H9 (cell line): ENCODE results near the gene SMYD2. TPM values are rescaled to one million over a fixed set of nuclear protein-coding genes. Genes with fewer than 3 reads are reported as not detected.

Source experiments
- DNase-seq: peaks from one replicate; pipeline ENCODE4 v3.0.0-alpha.2; 2017
- H2AFZ ChIP-seq: one replicate; pipeline ENCODE4 v1.6.1; 2013; ENCODE audit warnings: mild to moderate bottlenecking, low read length, control low read depth, moderate library complexity
- H2AK5ac ChIP-seq: 2 replicates; pipeline ENCODE4 v1.6.1; 2013; ENCODE audit warnings: low read length, control low read depth, mixed read lengths; ENCODE audit not compliant: insufficient read length
- H2BK120ac ChIP-seq: one replicate; pipeline ENCODE4 v1.6.1; 2013; ENCODE audit warnings: low read depth, mild to moderate bottlenecking, low read length, control low read depth, inconsistent platforms; ENCODE audit not compliant: poor library complexity, severe bottlenecking
- H2BK12ac ChIP-seq: 2 replicates; pipeline ENCODE4 v1.6.1; 2013; ENCODE audit warnings: low read length, control low read depth, mixed read lengths, low read depth; ENCODE audit not compliant: insufficient read length
- H2BK15ac ChIP-seq: 2 replicates; pipeline ENCODE4 v1.6.1; 2013; ENCODE audit warnings: low read depth, low read length, control low read depth
- H2BK20ac ChIP-seq: one replicate; pipeline ENCODE4 v1.6.1; 2013; ENCODE audit warnings: low read depth, mild to moderate bottlenecking, low read length, control low read depth, inconsistent platforms; ENCODE audit not compliant: poor library complexity, severe bottlenecking
- H2BK5ac ChIP-seq: 2 replicates; pipeline ENCODE4 v1.6.1; 2013; ENCODE audit warnings: low read length, control low read depth, mixed read lengths; ENCODE audit not compliant: insufficient read length
- H3K14ac ChIP-seq: 2 replicates; pipeline ENCODE4 v1.6.1; 2013; ENCODE audit warnings: low read length, control low read depth; ENCODE audit not compliant: insufficient read depth
- H3K18ac ChIP-seq: 2 replicates; pipeline ENCODE4 v1.6.1; 2013; ENCODE audit warnings: low read depth, mild to moderate bottlenecking, mixed read lengths, low read length, control low read depth; ENCODE audit not compliant: insufficient read length
- H3K23ac ChIP-seq: 2 replicates; pipeline ENCODE4 v1.6.1; 2013; ENCODE audit warnings: low read length, control low read depth, mixed read lengths, low read depth; ENCODE audit not compliant: insufficient read length
- H3K23me2 ChIP-seq: 2 replicates; pipeline ENCODE4 v1.6.1; 2013; ENCODE audit warnings: low read depth, mild to moderate bottlenecking, mixed read lengths, low read length, control low read depth; ENCODE audit not compliant: insufficient read length, poor library complexity, severe bottlenecking
- H3K27ac ChIP-seq: 2 replicates; pipeline ENCODE4 v1.5.1; 2013; ENCODE audit warnings: low read length, control low read depth, mixed read lengths, low read depth; ENCODE audit not compliant: insufficient read length
- H3K27me3 ChIP-seq: 2 replicates; pipeline ENCODE4 v1.6.1; 2013; ENCODE audit warnings: low read length, control low read depth, inconsistent platforms; ENCODE audit not compliant: insufficient read depth
- H3K4ac ChIP-seq: 2 replicates; pipeline ENCODE4 v1.6.1; 2013; ENCODE audit warnings: low read depth, mild to moderate bottlenecking, control low read depth, inconsistent platforms, low read length, moderate library complexity
- H3K4me1 ChIP-seq: 2 replicates; pipeline ENCODE4 v1.6.1; 2013; ENCODE audit warnings: low read length, control low read depth, inconsistent platforms; ENCODE audit not compliant: insufficient read depth
- H3K4me2 ChIP-seq: 2 replicates; pipeline ENCODE4 v1.6.1; 2013; ENCODE audit warnings: low read length, control low read depth, mixed read lengths; ENCODE audit not compliant: insufficient read length, insufficient read depth
- H3K56ac ChIP-seq: 2 replicates; pipeline ENCODE4 v1.6.1; 2013; ENCODE audit warnings: low read depth, mild to moderate bottlenecking, mixed read lengths, low read length, control low read depth; ENCODE audit not compliant: insufficient read length
- H3K79me1 ChIP-seq: 2 replicates; pipeline ENCODE4 v1.6.1; 2013; ENCODE audit warnings: low read depth, mild to moderate bottlenecking, moderate library complexity, low read length, control low read depth, inconsistent platforms; ENCODE audit not compliant: insufficient read depth, poor library complexity, severe bottlenecking
- H3K79me2 ChIP-seq: 2 replicates; pipeline ENCODE4 v1.6.1; 2013; ENCODE audit warnings: low read length, control low read depth, inconsistent platforms; ENCODE audit not compliant: insufficient read depth
- H3K9ac ChIP-seq: 2 replicates; pipeline ENCODE4 v1.6.1; 2013; ENCODE audit warnings: low read length, control low read depth, mixed read lengths; ENCODE audit not compliant: insufficient read length; ENCODE audit errors: extremely low read depth
- H3K9me3 ChIP-seq: one replicate; pipeline ENCODE4 v1.6.1; 2013; ENCODE audit warnings: low read depth, low read length, inconsistent platforms; ENCODE audit not compliant: control insufficient read depth
- H3T11ph ChIP-seq: one replicate; pipeline ENCODE4 v1.6.1; 2013; ENCODE audit warnings: mild to moderate bottlenecking, low read length, control low read depth, inconsistent platforms
- H4K20me1 ChIP-seq: one replicate; pipeline ENCODE4 v1.6.1; 2013; ENCODE audit not compliant: control insufficient read depth, insufficient read length, insufficient read depth
- H4K5ac ChIP-seq: 2 replicates; pipeline ENCODE4 v1.6.1; 2013; ENCODE audit warnings: low read depth, mild to moderate bottlenecking, mixed read lengths, low read length, control low read depth; ENCODE audit not compliant: insufficient read length
- H4K8ac ChIP-seq: replicated peaks from 2 replicates; pipeline ENCODE4 v1.6.1; 2013; ENCODE audit warnings: low read length, control low read depth, mixed read lengths, low read depth; ENCODE audit not compliant: insufficient read length
- H4K91ac ChIP-seq: 2 replicates; pipeline ENCODE4 v1.6.1; 2013; ENCODE audit warnings: low read depth, mild to moderate bottlenecking, moderate library complexity, mixed read lengths, low read length, control low read depth; ENCODE audit not compliant: insufficient read length
- H3K27ac Mint-ChIP-seq, 3 experiments: 2 replicates in 2 of 3; 3 replicates in 1 of 3; pipeline ENCODE4 v1.8.0; 2020 to 2021; ENCODE audit warnings: mixed read lengths in 3 of 3, mild to moderate bottlenecking in 1 of 3, moderate library complexity in 1 of 3
- H3K27me3 Mint-ChIP-seq: 2 replicates; pipeline ENCODE4 v1.8.0; 2021; ENCODE audit warnings: low read depth, mild to moderate bottlenecking, moderate library complexity, mixed read lengths
- H3K36me3 Mint-ChIP-seq, 3 experiments: 2 replicates in 2 of 3; 3 replicates in 1 of 3; pipeline ENCODE4 v1.8.0; 2020 to 2021; ENCODE audit warnings: low read depth in 3 of 3, mixed read lengths in 3 of 3; ENCODE audit not compliant: insufficient read depth in 1 of 3
- H3K4me1 Mint-ChIP-seq, 2 experiments: 2 replicates each; pipeline ENCODE4 v1.8.0; 2020; ENCODE audit warnings: mixed read lengths in 2 of 2
- H3K4me3 Mint-ChIP-seq, 2 experiments: 2 replicates in 1 of 2; 3 replicates in 1 of 2; pipeline ENCODE4 v1.8.0; 2020 to 2021; ENCODE audit warnings: mild to moderate bottlenecking in 2 of 2, mixed read lengths in 2 of 2, moderate library complexity in 1 of 2
- H3K9me3 Mint-ChIP-seq, 2 experiments: 2 replicates in 1 of 2; 3 replicates in 1 of 2; pipeline ENCODE4 v1.8.0; 2020; ENCODE audit warnings: mild to moderate bottlenecking in 2 of 2, mixed read lengths in 2 of 2, moderate library complexity in 1 of 2
- CTCF ChIP-seq: fragments of 200-600 bp; sonication (generic); conservative IDR thresholded peaks from 3 replicates; pipeline ENCODE4 v1.8.0; 2021; ENCODE audit warnings: antibody characterized with exemption, mild to moderate bottlenecking
- WGBS: extraction: QIAGEN DNeasy Blood & Tissue Kit; methylation state at CpG from one replicate; pipeline ENCODE4 v1.1.7; 2013; ENCODE audit warnings: missing lambda C conversion rate, low lambda C conversion rate, mixed read lengths; ENCODE audit not compliant: insufficient read length; ENCODE audit errors: extremely low coverage; 5-methylcytosine and 5-hydroxymethylcytosine counted together
- total RNA-seq: library from RNA; stranded (reverse); gene quantifications from 2 replicates; pipeline ENCODE4 v1.2.1, GENCODE V29; 2021

SMYD2 gene
- total RNA-seq, 1 experiment from 2014 or later = 10.9 TPM

GRCh38 chr1:214255509-214255908 is 25.4 kb upstream of the SMYD2 start:
- no peak overlapping the region for H3K14ac ChIP-seq
- no peak overlapping the region for H4K8ac ChIP-seq
- no peak overlapping the region for H2BK5ac ChIP-seq
- no peaks in the 10 kb centered on the region for H3K79me1 ChIP-seq
- no peak overlapping the region for H3K4me2 ChIP-seq
- H2AK5ac ChIP-seq = no peak overlapping the region
- H3K36me3 Mint-ChIP-seq = no peaks in the 10 kb centered on the region
- no peak overlapping the region for H3T11ph ChIP-seq
- H3K4me1 Mint-ChIP-seq = peaks cover 9 to 12% of the 10 kb centered on the region in 2 experiments
- no peak overlapping the region for H3K18ac ChIP-seq
- DNase-seq = no peak
- H3K79me2 ChIP-seq = no peaks in the 10 kb centered on the region
- H3K56ac ChIP-seq = no peak overlapping the region
- H3K4ac ChIP-seq = no peak overlapping the region
- no peak overlapping the region for H2BK12ac ChIP-seq
- H4K20me1 ChIP-seq = no peaks in the 10 kb centered on the region
- no peaks in the 10 kb centered on the region for H3K4me1 ChIP-seq
- H2BK20ac ChIP-seq = no peak overlapping the region
- H3K23me2 ChIP-seq = no peaks in the 10 kb centered on the region
- H3K27ac ChIP-seq = no peak overlapping the region
- H3K27ac Mint-ChIP-seq = no peak overlapping the region
- H3K23ac ChIP-seq = no peak overlapping the region
- H4K91ac ChIP-seq = no peak overlapping the region
- no peak overlapping the region for H2AFZ ChIP-seq
- no peak overlapping the region for H4K5ac ChIP-seq
- no peaks in the 10 kb centered on the region for H3K27me3 ChIP-seq
- H3K27me3 Mint-ChIP-seq = no peaks in the 10 kb centered on the region
- no peak overlapping the region for H3K9ac ChIP-seq
- no peaks in the 10 kb centered on the region for H3K9me3 ChIP-seq
- no peak overlapping the region for H2BK120ac ChIP-seq
- H3K9me3 Mint-ChIP-seq = no peaks in the 10 kb centered on the region; a peak in 1 of 5 replicates
- H3K4me3 Mint-ChIP-seq = no peak overlapping the region
- no peak for TF ChIP-seq CTCF
- H2BK15ac ChIP-seq = no peak overlapping the region
- WGBS = no CpG with 5 or more reads among the region's 2 CpGs
